GM21526 (cell line): ENCODE data around the gene GRHL1.

Experiments used
- ATAC-seq: cut with Tn5 transposase; IDR thresholded peaks from one replicate; pipeline ENCODE4 v1.9.1; 2021; ENCODE audit warnings: moderate library complexity; ENCODE audit not compliant: unreplicated experiment, low FRiP score

The GRHL1 gene

GRCh38 chr2:9946818-9947217, 4.7 kb upstream of the GRHL1 start:
- no peak for ATAC-seq

DNA sequence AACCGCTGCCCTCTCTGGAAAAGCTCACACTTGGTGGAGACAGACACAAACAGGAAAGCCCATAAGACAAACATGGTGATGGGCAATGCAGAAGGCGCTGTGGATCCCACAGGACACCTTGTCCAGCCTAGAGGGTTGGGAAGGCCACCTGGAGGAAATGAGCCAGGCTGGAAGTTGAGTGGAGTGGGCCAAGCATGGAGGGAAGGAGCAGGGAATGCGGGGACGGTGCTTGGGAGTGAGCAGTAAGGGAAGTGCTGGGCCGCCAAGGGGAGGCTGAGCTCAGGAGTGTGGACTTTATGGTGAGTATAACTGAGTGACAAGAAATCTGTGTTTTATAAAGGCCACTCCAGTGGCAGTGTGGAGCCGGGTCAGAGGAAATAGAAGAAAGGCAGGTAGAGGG, 2.8 kb upstream of the GRHL1 start:
- ATAC-seq = no peak

DNA sequence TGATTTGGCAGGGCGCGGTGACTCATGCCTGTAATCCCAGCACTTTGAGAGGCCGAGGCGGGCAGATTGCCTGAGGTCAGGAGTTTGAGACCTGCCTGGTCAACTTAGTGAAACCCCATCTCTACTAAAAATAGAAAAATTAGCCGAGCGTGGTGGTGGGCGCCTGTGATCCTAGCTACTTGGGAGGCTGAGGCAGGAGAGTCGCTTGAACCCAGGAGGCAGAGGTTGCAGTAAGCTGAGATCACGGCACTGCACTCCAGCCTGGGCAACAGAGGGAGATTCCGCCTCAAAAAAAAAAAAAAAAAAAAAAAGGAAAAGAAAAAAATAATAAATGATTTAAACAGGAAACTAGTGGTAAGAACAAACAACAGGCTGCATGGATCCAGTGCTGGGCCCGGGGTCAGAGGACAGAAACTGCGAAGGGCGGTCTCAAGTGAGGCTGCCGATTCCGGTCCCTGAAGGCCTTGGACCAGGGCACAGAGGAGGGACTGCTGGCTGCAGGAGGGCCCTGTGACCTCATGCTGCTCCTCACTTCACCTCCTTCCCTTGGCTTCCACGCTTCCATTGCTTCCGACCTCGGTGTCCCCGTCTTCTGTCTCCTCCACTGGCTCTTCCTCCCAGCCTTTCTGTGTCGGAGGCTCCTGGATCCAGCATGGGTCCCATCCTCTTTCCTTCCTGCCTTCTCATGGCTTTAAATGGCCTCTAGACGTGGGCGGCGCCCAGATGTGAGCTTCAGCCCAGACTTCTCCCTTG, 2.1 kb upstream of the GRHL1 start:
- ATAC-seq = no peak

GRCh38 chr2:9949992-9950520, 1.4 kb upstream of the GRHL1 start:
- no peak for ATAC-seq

DNA sequence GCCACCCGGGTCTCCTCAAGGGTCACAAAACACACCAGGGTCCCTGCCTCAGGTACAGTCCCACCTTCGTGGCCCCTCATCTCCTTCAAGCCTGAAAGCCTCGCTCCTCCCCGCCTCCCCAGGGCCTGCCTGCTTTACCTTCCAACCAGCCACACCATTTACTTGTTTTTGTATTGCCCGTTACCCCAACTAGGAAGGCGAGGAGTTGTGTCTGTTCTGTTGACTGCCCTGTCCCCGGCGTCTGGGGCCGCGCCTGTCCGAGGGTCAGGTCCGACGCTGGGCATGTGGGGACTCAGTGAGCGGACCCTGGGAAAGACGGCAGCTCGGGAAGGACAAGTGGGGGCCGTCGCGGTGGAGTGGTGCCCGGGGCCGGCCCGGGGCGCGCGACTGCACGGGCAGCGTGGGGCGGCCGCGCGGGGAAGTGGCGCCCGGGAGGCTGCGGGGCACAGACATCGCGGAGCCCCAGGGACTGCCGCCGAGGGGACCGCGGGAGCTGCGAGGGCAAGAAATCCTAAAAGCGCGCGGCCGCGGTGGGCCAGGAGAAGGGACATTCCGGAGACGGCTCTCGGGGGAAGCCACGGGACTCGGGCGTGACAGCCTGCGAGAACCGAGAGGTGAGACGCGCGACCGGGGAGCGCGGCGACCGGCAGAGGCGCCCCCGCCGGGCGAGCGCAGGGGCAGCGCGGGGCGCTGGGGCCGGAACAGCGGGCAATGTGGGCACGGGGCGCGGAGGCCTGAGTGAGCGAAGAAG, 797 bp upstream of the GRHL1 start:
- ATAC-seq = peak; percentile 45

- no peak for ATAC-seq
Observed at GRCh38 chr2:9951272-9951521, 296 bp upstream of the GRHL1 start.

DNA sequence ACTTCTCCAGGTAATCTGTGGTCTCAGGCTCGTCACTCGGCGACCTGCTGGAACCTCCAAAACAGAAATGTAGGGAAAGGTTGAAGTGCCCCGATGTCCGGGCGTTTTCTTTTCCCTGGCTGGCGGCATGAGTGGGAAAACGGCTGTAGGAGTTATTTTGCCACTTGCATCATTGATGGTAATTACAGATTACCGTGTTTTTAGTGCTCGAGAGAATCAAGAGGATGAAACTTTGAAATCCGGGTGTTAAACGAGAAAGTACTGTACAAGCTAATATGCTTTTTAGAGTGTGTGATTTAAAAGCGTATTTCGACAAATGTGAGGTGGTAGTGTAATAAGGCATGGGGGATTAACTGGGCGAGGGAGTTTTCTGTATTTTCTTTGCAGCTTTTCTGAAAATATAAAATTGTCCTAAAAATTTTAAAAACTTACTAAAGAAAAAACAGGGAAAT, 819 bp downstream of the GRHL1 start:
- no peak for ATAC-seq

DNA sequence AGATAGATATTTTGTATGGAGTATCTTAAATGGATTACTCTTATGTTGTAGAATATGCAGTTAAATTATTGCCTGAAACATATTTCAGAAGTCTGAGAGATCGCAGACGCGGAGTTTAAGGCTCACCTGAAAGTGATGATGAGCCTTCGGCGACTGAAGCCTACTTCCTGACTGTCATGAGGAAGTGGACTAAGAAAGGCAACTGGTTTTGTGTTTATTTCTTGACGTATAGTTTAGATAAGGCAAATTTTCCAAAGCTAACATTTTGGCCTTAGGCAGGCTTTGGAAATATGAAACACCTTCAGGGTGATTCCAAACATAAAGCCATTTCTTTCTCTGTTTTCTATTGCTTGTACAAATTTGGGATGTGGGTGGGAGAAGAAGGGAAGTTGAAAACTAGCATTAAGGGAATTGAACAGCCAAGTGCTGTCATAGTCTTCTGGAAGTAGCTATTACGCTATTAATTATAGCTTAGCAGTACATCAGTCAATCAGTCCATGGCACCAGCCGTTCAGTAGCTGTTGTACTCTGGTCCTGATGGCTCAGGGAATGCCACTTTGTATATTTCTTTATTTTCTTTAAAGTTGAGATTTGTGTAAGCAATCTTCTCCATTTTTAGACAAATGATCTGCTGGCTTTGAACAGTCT, 1.5 kb downstream of the GRHL1 start:
- no peak for ATAC-seq

GRCh38 chr2:9954136-9954535, 2.6 kb downstream of the GRHL1 start:
- ATAC-seq = no peak

GRCh38 chr2:9958057-9958456, 6.6 kb downstream of the GRHL1 start:
- no peak for ATAC-seq

- no peak for ATAC-seq
Observed at GRCh38 chr2:9959262-9959661, 7.8 kb downstream of the GRHL1 start.

- no peak for ATAC-seq
Observed at GRCh38 chr2:9961013-9961412, 9.5 kb downstream of the GRHL1 start.

DNA sequence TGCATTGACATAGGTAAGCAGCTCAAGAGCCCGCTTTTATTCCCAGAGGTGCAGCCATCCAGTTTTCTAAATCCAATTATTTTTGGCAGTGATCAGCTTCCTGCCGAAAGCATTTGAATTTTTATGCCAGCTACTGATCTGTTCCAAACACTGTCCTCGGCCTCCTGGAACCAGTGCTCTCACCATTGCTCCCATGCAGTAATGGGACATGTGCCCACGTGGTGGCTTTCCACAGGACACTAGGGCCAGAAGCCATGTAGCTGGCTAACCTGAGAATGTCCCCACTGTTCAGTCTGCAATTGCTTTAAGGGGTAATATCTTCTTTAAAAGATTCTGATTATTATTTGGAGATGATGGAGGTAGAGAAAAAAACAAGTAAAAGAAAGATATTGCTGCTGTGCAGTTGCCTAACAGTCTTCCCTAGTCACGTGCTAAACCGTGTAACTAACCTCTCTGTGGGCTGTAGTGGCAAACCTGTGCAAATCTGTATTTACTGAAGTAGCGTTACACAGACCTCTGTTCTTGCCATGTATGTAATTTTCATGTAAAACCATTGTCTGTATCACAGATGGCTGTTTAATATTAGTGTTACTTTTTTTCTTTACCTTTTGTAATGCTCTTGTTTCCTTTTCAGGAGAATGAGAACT, 13.0 kb downstream of the GRHL1 start:
- ATAC-seq = no peak

- no peak for ATAC-seq
Observed at GRCh38 chr2:9965119-9965822, 13.8 kb downstream of the GRHL1 start.

DNA sequence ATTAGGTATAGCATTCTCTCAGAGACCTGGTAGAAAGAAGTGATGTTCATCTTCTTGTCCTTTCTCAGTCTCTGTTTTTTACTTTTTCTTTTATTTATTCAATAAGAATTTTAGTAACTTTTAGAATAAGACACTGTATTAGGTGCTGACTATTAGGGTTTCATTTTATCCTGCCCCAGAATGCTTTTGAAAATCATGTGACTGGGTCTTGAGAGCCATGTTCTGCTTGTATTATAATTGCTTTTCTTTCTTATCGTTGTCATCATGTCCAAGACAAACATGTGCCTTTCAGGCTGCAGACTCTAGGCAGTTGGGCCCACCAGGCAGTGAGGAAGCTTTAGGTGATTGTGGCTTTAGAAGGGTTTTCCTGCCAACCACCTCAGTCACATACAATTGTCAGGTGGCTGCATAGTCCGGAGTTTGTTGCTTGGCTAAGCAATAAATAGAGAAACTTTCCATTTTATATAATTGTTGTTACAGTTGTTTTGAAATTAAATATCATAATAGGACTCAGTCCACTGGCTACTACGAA, 15.1 kb downstream of the GRHL1 start:
- ATAC-seq = no peak

DNA sequence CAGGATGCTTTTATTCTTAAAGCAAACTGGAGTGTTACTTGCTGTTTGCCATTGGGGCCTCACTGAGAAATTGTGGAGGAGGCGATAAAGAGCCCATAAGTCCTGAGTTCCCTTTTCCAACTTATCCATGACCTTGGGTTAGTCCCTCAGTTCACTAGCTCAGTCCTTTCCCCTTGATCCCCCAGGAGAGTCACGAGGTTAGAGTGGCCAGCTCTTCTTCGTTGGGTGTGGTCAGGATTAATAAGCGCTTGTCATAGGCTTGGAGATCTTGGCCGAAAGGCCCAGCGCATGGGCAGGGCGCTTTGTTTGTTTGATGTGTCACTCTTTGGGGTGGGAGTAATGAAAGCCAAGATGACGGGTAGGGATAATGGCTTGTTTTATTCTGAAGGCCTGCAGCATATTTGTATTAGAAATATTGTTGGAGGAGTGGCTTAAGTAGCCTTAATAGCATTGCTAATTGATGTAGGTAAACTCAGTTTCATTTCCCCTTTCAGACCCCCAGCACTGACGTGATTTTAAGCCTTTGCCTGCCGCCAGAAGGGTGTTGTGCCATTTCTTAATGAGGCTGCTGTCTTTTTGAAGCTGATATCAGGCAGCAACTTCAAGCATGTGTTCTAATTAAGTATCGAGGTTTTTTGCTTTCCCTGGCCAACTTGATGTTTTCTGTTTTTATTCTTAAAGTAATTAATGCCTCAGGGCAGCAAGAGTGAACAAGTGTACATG, 15.7 kb downstream of the GRHL1 start:
- no peak for ATAC-seq

DNA sequence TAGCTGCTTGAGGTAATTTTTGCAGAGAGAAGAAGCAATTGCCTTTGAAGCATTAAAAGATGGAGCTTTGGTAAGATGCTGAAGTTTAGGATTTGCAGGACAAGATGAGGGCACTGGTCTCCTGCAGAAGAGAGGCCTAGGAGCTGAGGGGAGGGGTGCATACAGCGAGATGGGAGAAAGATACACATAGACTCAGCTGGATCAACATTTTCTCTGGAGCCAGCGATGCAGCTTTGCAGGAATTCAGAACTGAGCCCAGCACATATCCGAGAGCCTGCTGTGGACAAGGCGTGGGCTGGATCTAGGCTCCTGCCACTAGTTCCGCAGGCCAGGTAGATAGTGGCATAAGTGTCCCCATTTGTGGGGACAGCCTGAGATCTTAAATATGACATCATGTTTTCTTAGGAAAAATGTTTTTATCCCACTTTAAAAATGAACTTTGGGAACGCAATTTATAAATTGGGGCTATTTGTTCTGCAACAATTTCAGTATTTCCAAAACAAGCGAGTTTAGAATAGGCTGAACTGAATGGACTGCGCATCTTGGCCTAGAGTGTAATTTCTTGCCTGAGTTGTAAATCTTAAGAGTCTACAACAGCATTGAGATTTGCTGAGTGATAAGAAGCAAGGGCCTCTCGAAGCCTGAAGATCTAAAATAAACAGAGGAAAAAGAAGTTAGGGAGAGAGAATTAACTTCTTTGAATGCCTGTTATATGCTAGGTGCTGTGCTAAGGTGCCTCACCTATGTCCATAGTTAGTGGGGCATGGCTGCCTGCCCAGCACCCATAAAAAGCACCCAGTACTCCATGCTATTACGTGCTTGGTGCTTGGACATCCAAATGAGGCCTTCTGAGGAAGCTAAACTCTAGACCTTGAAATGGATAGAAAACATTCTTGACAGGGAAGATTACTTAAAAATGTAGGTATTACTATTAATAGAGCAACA, 17.3 kb downstream of the GRHL1 start:
- ATAC-seq = no peak

DNA sequence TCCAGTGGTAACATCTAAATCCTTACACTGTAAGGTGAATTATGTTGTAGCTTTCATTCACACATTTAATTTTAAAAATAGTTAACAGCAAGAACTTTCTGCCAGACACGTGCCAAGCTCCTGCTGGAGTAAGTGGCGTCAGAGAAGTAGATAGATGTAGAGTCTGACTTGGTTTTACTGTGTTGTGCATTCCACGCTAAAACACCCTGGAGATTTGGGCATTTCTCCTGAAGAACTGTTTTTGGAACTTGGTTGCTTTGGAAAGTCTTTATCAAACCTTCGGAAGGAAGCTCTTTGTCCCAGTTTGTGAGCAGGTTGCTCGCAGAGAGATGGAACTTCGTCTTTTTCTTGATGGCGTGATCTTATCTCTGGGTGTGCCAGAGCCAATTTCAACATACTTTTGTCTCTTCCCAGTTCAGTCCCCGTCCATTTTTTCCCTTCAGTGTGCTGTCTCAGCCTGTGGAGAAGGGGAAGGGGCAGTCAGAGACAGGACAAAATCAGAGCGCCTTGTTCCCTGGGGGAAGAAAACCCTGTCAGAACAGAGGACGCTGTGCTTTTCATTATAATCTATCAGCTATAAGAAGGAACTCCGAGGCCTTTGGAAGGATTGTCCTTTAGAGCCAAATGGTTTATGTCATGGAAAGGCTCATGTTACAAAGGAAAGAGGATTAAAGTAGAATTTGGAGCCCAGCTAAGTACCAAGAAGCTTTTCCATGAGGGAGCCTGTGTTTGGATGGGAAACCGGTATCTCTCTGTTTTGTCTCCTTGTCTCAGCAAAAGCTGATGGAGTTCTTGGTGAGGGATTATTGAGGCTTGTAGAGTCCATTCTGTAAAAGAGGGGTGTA, 18.9 kb downstream of the GRHL1 start:
- no peak for ATAC-seq
